Measurements from ENCODE around the gene PGP.
"Not testable (repeated sequence)": the region's sequence is repeated elsewhere in the genome, so short reads cannot be mapped to it uniquely, and the experiment has no call there.

Gene PGP

GRCh38 chr16:2216330-2216729 is 1.7 kb upstream of the PGP start:
- no peak for DNase-seq (ENCODE audit: low read depth, low spot score)

GRCh38 chr16:2213817-2214718 is 572 bp downstream of the PGP start:
- DNase-seq (ENCODE audit: low read depth, low spot score): no peak

- no peak for DNase-seq (ENCODE audit: low read depth, low spot score)
Observed at GRCh38 chr16:2212362-2213324, 2.0 kb downstream of the PGP start.

- no peak for DNase-seq (ENCODE audit: low read depth, low spot score)
Observed at GRCh38 chr16:2211923-2212347, 2.7 kb downstream of the PGP start.

- no peak for DNase-seq (ENCODE audit: low read depth, low spot score)
Observed at GRCh38 chr16:2210386-2211365, 4.0 kb downstream of the PGP start, which contains the start of gene BRICD5. TSS of gene BRICD5 (minus strand) at chr16:2210863. CDS start at chr16:2210833, 30 bp downstream.

- no peak for DNase-seq (ENCODE audit: low read depth, low spot score)
Observed at GRCh38 chr16:2210009-2210332, 4.7 kb downstream of the PGP start.

- DNase-seq (ENCODE audit: low read depth, low spot score): no peak
Observed at GRCh38 chr16:2209258-2210008, 5.2 kb downstream of the PGP start.

- DNase-seq (ENCODE audit: low read depth, low spot score): no peak
Observed at GRCh38 chr16:2208772-2209171, 5.9 kb downstream of the PGP start.

- no peak for DNase-seq (ENCODE audit: low read depth, low spot score)
Observed at GRCh38 chr16:2208308-2208707, 6.3 kb downstream of the PGP start.

- DNase-seq (ENCODE audit: low read depth, low spot score): no peak
Observed at GRCh38 chr16:2207872-2208271, 6.8 kb downstream of the PGP start.

GRCh38 chr16:2206780-2207433 is 7.7 kb downstream of the PGP start:
- no peak for DNase-seq (ENCODE audit: low read depth, low spot score)

GRCh38 chr16:2206420-2206779 is 8.2 kb downstream of the PGP start:
- DNase-seq (ENCODE audit: low read depth, low spot score): no peak

- DNase-seq (ENCODE audit: low read depth, low spot score): no peak
Observed at GRCh38 chr16:2205967-2206313, 8.7 kb downstream of the PGP start.

GRCh38 chr16:2205104-2205966 is 9.3 kb downstream of the PGP start, which contains the start of gene MLST8:
TSS of gene MLST8 (plus strand) at chr16:2205454. CDS start at chr16:2206086, 632 bp downstream.
- DNase-seq (ENCODE audit: low read depth, low spot score): peak; percentile 85

GRCh38 chr16:2204416-2205103 is 10.1 kb downstream of the PGP start:
- DNase-seq (ENCODE audit: low read depth, low spot score): no peak

- not testable (repeated sequence) for DNase-seq (ENCODE audit: low read depth, low spot score)
Observed at GRCh38 chr16:2203119-2203688, 11.4 kb downstream of the PGP start.

- no peak for DNase-seq (ENCODE audit: low read depth, low spot score)
Observed at GRCh38 chr16:2200313-2200712, 14.3 kb downstream of the PGP start.

GRCh38 chr16:2199621-2200139 is 15.0 kb downstream of the PGP start:
- no peak for DNase-seq (ENCODE audit: low read depth, low spot score)

Data from activated CD4-positive, CD25-positive, alpha-beta regulatory T cell treated with anti-CD3 and anti-CD28 coated beads, Interleukin-2, amount 50 U/mL, for 16 hours (primary cell).